GM19455 (cell line): ENCODE results near the gene SLX9.
"Not testable (repeated sequence)": the region's sequence is repeated elsewhere in the genome, so short reads cannot be mapped to it uniquely, and the experiment has no call there.

Experiments
- ATAC-seq: cut with Tn5 transposase; IDR thresholded peaks from one replicate; pipeline ENCODE4 v1.9.1; 2021; ENCODE audit not compliant: unreplicated experiment

SLX9 gene

GRCh38 chr21:44975720-44976555 is 36.1 kb downstream of the SLX9 start:
- ATAC-seq = no peak

- not testable (repeated sequence) for ATAC-seq
Observed at GRCh38 chr21:44976556-44977393, 36.9 kb downstream of the SLX9 start.

GRCh38 chr21:44977616-44978340 is 37.9 kb downstream of the SLX9 start:
- ATAC-seq = no peak

- no peak for ATAC-seq
Observed at GRCh38 chr21:44979687-44980561, 40.1 kb downstream of the SLX9 start.

- ATAC-seq = no peak
Observed at GRCh38 chr21:44980562-44981489, 41.0 kb downstream of the SLX9 start.

- ATAC-seq = no peak
Observed at GRCh38 chr21:44982558-44983250, 42.9 kb downstream of the SLX9 start.

- ATAC-seq = no peak
Observed at GRCh38 chr21:44983421-44984206, 43.8 kb downstream of the SLX9 start.

GRCh38 chr21:44984428-44984791 is 44.6 kb downstream of the SLX9 start:
- no peak for ATAC-seq

- no peak for ATAC-seq
Observed at GRCh38 chr21:44984792-44985440, 45.1 kb downstream of the SLX9 start.

GRCh38 chr21:44985441-44986401 is 45.9 kb downstream of the SLX9 start:
- ATAC-seq = no peak

- no peak for ATAC-seq
Observed at GRCh38 chr21:44986471-44987291, 46.9 kb downstream of the SLX9 start.

GRCh38 chr21:44987301-44987885 is 47.6 kb downstream of the SLX9 start:
- ATAC-seq = no peak

GRCh38 chr21:44987886-44988606 is 48.2 kb downstream of the SLX9 start:
- no peak for ATAC-seq
